Stimulated activated CD4-positive, alpha-beta T cell treated with anti-CD3 and anti-CD28 coated beads, Interleukin-4, amount 100 ng/mL, for 1 hour (primary cell): ENCODE results near the gene GSS.
"Not testable (repeated sequence)": the region's sequence is repeated elsewhere in the genome, so short reads cannot be mapped to it uniquely, and the experiment has no call there.

Experiments
- DNase-seq: peaks from one replicate; pipeline ENCODE4 v3.0.0-alpha.2; 2020

The GSS gene

DNA sequence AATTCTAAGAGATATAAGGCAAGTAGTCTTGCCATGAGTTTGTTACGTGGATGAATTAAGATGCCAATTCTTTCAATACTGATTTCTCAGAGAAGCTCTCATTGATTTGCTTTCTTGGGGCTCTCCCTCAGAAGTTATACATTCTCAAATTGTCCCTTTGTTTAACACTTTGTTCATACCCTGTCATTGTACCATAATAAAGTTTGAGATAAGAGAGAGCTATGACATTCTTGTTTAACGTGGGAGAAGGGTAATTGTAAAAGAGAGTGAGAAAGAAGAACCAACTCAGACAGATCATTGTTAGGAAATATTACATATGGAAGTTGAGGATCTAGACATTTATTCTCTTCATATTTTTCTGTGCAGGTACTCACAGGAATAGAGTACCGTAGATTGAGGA lies 60.1 kb downstream of the GSS start:
- no peak for DNase-seq

DNA sequence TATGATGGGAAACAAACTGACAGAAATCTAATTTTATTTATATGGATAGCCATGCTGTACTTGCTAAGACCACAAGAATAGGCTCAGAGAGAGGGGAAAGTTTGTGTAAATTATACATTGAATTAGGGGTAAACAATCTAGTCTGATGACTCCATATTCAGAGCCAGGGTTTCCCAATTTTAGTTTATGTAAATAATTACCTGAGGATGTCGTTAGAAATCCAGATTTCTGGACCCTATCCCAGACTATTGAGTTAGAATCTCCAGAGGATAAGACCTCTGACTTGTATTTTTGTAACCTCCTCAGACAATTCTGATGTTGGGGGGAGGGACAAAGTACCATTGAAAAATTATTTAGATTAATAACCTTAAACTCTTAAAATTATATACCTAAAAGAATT lies 60.9 kb downstream of the GSS start:
- no peak for DNase-seq

DNA sequence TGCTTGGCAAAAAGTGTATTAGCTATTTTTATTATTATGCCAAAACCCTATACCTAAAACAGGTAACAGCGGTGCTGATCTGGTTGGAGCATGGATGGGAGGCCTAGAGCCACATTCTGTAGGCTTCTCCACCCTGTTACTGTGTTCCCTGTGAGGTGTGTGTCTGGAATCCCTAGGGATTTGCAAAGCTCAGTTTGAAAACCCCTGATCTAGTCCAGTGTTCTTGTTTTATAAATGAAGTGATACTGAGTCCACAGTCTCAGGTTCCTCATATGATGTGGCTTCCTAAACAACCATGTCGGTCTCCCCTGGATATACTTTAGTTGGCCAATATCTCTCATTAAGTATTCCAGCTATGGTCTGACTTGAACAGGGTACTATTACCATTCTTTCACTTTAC lies 62.9 kb downstream of the GSS start:
- DNase-seq: no peak

- peak; percentile 13 for DNase-seq
These were observed 64.2 kb downstream of the GSS start for GRCh38 chr20:34891166-34892062.

DNA sequence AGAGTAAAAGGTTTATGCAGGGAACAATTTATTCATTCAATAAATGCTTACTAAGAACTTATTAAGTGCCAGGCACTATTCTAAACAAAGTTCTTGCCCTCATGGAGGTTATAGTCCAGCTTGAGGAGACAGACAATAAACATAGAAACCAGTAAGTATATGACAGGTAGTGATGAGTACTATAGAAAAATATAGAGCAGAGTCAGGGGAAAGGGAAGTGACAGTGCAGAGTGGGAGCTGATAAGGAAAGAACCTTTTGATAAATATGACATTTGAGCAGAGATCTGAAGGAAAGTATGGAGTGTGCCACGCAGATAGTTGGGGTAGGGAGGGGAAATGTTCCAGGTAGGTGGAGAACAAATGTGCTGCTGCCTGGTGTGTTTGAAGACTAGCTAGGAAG lies 67.1 kb downstream of the GSS start:
- no peak for DNase-seq

- no peak for DNase-seq
These were observed 68.6 kb downstream of the GSS start for GRCh38 chr20:34887023-34887422.

DNA sequence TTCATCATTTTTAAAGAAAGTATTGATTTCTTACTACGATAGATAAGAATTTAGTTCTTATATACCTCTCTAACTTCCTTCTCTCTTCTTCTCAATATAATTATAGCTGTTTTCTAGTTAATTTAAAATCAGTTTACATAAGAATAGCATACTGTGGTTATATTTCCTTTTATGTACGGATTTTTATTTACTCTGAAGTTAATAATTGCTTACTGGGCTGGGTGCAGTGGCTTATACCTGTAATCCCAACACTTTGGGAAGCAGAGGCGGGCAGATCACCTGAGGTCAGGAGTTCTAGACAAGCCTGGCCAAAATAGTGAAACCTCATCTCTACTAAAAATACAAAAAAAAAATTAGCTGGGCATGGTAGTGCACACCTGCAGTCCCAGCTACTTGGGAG lies 69.5 kb downstream of the GSS start:
- no peak for DNase-seq

DNA sequence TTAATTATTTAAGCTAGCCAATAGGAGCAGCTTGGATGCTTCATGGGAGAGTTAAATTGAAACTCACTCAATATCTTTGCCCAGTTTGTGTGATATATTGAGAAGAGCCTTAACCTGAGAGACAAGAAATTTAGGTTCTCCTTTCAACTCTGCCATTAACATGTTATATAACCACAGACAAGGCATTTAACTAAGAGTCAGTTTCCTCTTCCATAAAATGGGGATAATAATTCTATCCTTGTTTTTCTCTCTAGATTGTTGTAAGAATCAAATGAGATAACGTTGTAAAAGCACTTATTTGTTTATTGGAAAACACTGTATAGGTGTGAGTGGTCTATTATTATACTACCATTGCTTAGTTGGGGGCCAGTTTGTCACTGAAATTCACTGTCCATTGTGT lies 71.3 kb downstream of the GSS start:
- DNase-seq: no peak

DNA sequence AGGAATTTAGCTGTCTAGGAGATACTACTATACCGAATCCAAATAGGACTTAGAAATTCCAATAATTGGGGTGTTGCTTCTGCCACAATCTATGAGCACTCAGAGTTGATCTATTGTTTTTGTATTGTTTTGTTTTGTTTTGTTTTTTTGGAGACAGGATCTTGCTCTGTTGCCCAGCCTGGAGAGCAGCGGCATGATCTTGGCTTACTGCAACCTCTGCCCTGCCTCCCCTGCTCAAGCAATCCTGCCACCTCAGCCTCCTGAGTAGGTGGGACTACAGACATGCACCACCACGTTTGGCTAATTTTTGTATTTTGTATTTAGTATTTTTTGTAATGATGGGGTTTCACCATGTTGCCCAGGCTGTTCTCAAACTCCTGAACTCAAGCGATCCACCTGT lies 71.8 kb downstream of the GSS start:
- no peak for DNase-seq

- no peak for DNase-seq
These were observed 72.4 kb downstream of the GSS start for GRCh38 chr20:34883087-34883688.

DNA sequence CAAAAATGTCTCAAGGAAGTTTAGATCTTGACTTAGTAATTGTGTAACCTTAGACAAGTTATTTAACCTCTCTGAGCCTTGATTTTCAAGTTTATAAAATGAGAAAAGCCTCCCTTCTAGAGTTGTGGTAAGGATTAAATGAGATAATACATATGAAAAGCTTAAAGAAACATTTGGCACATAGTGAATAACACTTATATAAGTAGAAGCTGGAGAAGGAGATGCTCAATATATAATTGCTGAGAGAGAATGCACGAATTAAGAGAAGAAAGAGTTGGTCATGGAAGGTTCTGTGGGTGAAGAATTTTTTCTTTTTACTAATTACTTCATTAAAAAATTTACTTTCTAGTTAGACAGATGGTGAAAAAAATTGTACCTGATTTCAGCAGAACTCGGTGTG lies 73.9 kb downstream of the GSS start:
- DNase-seq: no peak

GRCh38 chr20:34880971-34881370 lies 74.6 kb downstream of the GSS start:
- not testable (repeated sequence) for DNase-seq

DNA sequence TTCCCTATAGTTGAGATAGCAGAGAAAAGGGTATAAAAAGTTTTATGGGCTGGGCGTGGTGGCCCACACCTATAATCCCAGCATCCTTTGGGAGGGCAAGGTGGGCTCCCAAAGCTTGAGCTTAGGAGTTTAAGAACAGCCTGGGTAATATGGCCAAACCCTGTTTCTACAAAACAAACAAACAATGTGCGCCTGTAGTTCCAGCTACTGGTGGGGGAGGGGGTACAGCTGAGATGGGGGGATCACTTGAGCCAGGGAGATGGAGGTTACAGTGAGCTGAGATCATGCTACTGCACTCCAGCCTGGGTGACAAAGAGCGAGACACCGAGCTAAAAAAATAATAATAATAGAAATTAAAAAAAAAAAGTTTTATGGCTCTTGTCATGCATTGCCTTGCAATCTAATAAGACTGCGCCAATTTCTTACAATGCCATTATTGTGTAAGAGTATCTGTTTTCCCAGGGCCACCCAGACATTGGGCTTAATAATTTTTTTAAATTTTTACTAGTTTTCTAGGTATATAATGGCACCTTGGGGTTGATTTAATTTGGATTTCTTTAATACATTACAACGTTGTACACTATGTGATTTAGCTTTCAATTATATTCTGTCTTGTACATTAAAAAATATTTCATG lies 75.3 kb downstream of the GSS start:
- DNase-seq: no peak
